Stimulated activated CD8-positive, alpha-beta memory T cell treated with anti-CD3 and anti-CD28 coated beads, Interleukin-12 subunit alpha, Interleukin-12 subunit beta, amount 100 ng/mL, for 1 hour (primary cell): Measurements from ENCODE around the gene PYY.
"Not testable (repeated sequence)": the region's sequence is repeated elsewhere in the genome, so short reads cannot be mapped to it uniquely, and the experiment has no call there.

Experiments used
- DNase-seq: peaks from one replicate; pipeline ENCODE4 v3.0.0-alpha.2; 2020; ENCODE audit warnings: low read depth

The PYY gene

DNA sequence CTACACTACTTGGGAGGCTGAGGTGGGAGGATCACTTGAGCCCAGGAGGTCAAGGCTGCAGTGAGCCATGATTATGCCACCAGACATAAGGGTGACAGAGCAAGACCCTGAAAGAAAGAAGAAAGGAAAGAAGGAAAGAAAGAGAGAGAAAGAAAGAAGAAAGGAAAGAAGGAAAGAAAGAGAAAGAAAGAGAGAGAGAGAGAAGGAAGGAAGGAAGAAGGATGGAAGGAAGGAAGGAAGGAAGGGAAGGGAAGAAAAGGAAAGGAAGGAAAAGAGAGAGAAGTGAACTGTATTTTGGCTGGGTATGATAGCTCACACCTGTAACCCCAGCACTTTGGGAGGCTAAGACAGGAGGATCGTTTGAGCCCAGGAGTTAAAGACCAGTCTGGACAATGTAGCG is 24.3 kb upstream of the PYY start:
- DNase-seq: no peak

DNA sequence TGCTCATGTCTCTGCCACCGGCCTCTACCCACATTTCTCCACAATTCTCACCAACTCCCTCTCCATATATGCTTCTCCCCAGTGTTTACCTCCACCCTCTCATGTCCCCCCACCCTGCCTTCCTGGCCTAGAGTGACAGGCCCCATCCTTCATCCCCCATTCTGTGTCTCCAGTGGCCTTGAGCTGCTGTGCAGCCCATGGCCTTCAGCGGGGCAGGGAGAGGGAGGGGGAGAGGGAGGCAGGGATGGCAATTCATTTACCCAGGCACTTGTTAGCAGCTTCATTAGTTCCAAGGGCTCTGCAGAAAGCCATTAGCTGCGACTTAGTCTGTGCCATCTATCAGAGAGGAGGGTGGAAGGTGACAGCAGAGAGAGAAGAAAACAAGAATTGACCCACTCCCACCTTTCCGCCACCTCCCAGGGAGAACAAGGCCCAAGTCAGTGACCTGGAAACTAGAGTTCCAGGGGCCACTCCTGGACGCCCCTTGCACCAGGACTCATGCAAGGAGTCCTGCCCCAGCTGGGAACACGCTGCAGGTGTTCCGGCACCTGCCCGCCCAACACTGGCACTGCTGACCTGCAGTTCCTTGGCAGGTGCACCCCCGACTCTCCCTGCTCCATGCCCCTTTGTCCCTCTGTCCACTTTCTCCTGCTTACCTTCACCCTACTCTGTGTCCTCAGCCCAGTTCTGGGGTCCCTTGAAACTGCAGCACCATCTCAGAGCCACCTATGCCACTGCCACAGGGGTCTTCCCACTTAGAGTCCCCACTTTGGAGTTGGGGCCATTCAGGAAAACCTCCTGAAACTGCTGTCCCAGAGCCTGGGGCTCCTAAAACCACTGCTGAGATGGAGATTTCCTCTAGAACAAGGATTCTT is 23.5 kb upstream of the PYY start:
- DNase-seq: no peak

DNA sequence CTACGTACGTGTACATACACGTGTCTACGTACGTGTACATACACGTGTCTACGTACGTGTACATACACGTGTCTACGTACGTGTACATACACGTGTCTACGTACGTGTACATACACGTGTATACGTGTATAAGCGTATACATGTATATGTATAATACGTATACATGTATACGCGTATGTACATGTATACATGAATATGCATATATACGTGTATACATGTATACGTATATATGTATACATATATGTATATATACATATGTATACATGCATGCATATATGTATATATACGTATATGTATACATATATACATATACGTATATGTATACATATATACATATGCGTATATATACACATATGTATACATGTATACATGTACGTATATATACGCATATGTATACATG is 22.2 kb upstream of the PYY start:
- DNase-seq: no peak

DNA sequence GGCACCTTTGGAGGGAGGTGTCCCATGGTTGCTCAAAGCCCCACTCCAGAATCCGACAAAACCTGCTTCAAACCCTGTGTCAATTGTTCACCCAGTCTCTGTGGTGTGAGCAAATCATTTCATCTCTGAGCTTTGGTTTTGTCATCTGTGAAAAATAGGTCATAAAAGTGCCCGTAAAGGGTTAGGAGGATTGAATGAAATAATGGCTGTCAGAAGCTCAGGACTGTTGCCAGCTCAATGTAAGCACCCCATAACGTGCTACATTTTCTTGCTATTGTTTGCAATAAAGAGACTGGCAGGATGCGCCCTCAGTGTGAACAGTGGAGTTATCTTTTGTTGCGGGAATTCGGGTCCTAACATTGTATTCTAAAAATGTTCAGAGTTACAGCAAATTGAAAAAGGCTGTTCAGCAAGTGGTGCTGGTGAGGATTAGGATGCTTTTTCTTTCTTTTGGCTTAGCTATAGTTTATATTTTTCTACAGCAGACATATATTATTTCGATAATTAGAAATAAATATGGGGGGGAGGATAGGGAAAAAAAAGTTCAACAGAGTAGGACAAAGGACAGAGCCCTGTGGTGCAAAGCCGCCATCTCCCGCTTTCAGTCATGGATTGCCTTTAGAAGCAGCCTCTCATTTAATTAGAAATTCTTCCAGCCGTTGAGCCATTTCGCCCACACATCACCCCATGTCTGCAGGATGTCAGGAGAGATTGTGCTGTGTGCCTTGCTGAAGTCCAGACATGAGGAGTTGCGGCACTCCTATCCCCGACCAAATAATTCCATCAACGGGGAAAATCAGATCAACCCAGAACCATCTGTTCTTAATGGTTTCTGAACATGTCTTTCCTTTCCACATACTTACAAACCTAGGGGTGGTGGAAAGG is 20.9 kb upstream of the PYY start:
- DNase-seq: no peak

GRCh38 chr17:43972444-43973212 is 18.9 kb upstream of the PYY start:
- DNase-seq: not testable (repeated sequence)

- not testable (repeated sequence) for DNase-seq
These were observed 17.7 kb upstream of the PYY start for GRCh38 chr17:43971436-43971835.

DNA sequence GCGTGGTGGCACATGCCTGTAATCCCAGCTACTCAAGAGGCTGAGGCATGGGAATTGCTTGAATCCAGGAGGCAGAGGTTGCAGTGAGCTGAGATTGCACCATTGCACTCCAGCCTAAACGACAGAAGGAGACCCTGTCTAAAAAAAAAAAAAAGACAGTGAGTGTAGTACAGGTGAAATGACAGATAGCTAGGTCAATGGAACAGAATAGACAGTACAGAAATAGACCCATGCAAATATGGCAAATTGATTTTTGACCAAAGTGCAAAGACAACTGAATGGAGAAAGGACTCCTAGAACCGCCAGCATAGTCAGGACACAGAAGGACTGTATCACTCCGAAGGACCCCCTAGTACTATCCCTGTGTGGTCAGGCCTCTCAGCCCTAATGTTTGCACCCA is 16.6 kb upstream of the PYY start:
- DNase-seq: no peak

DNA sequence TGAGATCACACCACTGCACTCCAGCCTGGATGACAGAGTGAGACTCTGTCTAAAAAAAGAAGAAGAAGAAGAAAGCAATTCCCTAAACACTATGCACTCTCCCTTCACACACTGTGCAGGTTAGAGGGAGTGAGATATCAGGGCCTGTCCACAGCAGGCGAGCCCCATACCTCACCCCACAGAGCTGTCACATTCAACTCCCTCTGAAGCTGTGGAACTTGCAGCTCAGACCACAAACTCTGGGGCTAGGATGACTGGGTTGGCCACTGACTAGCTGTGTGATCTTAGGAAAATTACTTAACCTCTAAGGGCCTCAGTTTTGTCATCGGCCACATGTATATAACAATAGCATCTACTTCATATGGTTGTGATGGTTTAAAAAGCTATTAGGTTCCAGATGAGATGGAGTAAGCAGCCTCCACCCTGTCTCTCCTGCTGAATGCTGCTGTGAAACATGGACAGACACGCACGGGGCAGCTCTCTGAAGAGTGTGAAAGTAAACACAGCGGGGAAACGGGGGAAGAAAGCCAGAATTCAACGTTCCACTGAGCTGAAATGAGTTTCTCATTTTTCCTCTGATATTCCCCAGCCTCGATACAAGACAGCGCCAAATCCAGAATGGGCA is 13.6 kb upstream of the PYY start:
- no peak for DNase-seq

GRCh38 chr17:43966276-43966675 is 12.5 kb upstream of the PYY start:
- no peak for DNase-seq

- DNase-seq: no peak
These were observed 8.7 kb upstream of the PYY start for GRCh38 chr17:43962479-43962878.

GRCh38 chr17:43961954-43962353 is 8.2 kb upstream of the PYY start:
- no peak for DNase-seq

GRCh38 chr17:43961292-43961691 is 7.6 kb upstream of the PYY start:
- not testable (repeated sequence) for DNase-seq

DNA sequence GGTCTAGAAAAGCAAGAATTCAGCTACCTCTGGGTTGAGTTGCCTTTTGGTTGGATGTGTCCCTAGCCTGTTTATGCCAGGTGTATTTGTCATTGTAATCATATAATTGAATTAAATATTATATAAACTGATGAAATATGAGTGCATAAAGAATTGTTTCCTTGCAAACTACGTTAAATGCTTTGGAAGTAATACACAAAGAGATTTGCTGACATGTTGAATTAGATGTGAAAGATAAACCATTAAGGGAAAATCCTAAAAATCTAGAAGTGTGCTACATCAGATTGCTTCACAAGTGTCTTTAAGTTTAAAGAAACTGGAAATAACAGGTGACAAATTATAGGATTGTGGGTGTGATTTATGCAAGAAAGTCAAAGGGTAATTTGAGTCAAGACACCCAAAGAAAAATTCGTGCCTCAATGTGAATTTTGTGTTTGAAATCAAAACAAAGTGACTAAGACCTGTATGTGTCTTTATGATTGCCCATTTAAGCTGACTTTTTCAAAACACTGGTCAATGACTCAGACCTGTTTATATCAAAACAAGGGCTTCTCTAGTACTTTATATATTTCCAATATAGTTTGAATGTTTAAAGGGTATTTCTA is 5.1 kb upstream of the PYY start:
- DNase-seq: no peak

DNA sequence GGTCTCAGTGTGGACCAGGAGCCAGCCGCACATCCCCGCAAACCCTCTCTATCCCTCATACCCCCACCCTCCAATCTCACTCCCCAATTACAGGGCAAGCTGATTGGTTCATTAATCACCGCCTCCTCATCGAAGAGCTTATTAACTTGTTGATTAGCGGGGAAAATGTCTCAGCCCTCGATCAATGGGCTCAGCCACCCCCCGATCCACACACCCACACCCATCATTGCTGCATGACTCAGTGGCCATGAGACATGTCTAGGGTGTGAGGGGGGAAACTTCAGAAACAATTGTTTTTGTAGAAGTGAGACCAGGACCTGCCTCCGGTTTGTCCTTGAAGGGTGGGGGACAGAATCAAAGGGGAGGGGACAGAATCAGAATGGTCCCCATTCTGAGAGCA is 2.5 kb upstream of the PYY start:
- no peak for DNase-seq

- no peak for DNase-seq
These were observed 745 bp downstream of the PYY start for GRCh38 chr17:43952724-43953666.

- DNase-seq: no peak
These were observed 1.4 kb downstream of the PYY start for GRCh38 chr17:43952351-43952723.

DNA sequence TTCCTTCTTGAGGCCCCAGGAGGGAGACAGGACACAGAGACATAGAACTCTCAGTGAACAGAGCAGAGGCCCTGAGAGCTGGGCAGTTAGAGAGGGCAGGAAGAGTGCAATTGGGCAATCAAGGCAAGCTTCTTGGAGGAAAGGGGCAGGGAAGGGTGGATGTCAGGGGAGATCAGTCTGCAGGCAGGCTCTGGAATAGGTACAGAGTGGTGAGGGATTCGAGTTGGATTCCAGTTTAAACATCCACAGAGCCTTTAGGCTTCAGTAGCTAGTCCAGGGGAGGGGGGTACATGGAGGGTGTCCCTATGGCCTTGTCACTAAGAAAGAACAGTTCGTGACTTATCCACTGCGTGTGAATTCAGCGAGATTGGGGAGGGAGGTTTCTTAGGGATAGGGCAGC is 2.0 kb downstream of the PYY start:
- no peak for DNase-seq

GRCh38 chr17:43950554-43950953 is 3.2 kb downstream of the PYY start:
- no peak for DNase-seq

DNA sequence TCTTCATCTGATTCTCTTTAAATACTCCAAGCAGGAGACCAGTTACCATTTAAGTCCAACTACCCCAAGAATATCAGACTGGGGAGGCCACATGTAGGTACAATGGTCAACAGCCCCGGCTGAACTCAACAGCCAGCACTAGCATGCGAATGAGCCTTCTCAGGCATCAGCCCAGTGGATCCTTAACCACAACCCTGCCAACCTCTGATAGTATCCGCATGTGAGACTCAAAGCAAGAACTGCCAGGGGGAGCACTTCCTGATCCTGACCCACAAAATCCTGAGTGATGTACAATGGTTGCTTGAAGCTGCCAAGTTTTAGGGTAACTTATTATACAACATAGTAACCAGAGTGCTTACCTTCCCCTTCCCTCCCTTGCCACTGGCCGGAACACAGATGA is 4.0 kb downstream of the PYY start:
- DNase-seq: no peak

- no peak for DNase-seq
These were observed 7.0 kb downstream of the PYY start for GRCh38 chr17:43946781-43947180.
